DMS153 treated with DMSO at 0.1 percent for 48 hours (cell line): ENCODE measurements around the gene PLCB1.

Source experiments
- DNase-seq: peaks from one replicate; lab custom pipeline; 2025; ENCODE audit not compliant: unreplicated experiment; lab: John Stamatoyannopoulos, UW

PLCB1 gene

DNA sequence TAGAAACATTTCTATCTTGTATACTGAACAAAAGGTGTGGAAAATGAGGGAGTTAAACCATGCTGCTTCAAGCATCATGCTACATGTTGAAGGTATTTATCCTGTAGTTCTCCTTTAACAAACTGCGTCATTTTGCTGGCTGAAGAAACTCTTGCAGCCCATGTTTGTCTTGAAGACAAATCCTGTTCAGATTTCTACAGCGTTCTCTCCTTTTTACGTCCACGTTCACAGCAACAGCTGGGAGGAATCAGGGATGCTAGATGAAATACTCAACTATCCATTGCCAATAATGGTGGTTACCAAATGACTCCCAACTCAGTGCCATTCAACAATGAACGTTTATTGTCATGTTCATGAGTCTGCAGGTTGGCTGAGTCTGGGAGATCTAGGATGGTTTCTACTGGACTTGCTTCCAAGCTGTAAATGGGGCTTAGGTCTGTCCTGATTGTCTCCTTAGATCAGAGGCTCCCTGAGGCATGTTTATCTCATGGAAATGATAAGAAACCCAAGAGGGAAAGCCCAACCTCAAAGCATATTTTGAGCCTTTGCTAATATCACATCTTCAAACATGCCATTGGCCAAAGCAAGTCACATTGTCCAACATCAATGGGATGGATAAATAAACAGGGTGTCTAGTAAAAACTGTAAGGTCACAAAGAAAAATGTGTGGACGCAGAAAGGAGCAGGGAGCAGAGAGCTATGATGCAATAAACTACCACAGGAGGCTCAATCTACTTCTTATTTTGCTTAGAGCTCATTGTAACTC is 2.7 kb upstream of the PLCB1 start:
- no peak for DNase-seq

DNA sequence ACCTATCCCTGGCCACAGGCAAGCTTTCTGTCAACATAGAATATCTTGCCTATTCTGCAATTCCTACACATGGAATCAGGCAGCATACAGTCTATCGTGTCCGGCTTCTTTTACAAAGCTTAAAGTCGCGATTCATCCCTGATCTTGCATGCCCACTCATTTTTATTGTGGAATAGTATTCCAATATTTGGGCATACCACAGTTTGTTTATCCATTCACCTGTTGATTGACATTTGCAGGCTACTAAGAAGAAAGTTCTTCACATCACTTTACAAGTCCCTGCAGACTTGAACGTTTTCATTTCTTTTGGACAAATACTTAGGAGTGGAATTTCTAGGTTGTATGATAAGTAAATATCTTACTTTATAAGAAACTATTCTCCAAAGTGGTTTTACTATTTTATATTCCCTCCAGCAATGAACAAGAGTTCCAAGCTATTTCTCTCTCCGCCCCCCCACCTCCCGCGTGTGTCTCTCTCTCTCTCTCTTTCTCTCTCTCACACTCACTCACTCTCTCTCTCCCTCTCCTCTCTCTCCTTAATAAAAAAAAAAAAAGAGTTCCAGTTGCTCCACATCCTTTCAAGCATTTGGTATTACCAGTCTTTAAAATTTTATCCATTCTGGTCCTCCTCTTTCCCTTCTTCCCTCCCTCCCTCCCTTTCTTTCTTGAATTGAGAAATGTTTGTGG is 1.1 kb upstream of the PLCB1 start:
- DNase-seq: no peak

GRCh38 chr20:8132484-8133309 is 631 bp downstream of the PLCB1 start:
- peak; percentile 46 for DNase-seq

- DNase-seq: no peak
Observed at GRCh38 chr20:8133310-8133768, 1.3 kb downstream of the PLCB1 start.

- peak; percentile 17 for DNase-seq
Observed at GRCh38 chr20:8133851-8134451, 1.9 kb downstream of the PLCB1 start.

GRCh38 chr20:8139899-8140298 is 7.8 kb downstream of the PLCB1 start:
- no peak for DNase-seq

DNA sequence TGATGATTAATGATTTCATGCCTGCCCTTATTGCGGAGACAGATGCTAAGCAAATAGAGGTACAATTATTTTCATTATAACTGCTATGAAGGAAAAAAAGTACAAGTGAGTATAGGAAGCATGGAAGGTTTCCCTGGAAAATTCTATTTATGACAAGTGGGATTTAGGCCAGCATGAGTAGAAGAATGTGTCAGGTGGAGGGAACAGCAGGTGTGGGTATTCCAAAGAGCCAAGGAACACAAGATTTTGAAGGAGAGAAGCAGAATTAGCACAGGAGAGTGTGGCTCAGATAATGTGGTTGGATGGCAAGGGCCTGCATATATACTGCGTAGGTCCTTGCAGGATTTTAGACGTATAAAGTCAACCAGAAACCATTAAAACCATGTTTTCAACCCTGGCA is 11.4 kb downstream of the PLCB1 start:
- DNase-seq: no peak

DNA sequence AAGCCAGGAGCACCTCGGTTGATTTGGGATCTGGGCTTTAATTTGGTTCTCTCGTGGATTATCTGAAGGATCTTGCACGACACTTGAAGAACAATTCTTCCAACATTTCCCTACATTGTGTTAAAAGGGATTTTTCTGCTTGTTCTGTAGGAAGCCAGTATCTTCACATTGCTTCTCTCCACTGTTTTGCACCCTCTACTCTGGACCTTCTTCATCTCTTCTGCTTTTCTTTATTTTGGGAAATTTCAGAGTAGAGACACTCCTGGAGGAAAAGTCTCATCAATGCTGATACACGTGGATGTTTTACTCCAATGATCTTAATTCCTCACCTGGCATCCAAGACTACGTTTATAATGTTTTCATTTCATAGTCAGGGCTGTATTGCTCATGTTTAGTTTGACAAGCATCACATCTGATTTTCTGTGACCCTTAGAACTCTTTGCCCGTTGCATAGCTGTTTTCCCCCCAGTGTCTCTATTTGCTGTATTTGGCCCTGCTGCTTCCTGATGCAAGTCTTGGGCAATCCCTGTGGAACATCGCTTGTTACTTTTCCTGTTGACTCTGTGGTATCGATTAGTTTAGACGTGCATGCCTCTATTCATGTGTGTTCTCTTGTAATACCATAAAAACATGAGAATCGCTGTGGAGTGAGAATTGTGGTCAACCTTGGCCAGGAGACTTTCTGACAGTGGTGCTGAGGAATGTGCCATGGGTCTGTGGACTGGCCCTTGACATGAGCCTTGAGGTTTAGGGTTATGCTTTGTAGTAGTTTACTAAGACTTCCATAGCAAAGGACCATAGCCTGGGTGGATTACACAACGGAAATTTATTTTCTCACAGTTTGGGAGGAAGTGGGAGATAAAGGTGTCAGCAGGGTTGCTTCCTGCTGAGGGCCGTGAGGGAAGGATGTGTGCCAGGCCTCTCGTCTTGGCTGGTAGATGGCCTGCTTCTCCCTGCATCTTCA is 12.5 kb downstream of the PLCB1 start:
- DNase-seq: no peak

DNA sequence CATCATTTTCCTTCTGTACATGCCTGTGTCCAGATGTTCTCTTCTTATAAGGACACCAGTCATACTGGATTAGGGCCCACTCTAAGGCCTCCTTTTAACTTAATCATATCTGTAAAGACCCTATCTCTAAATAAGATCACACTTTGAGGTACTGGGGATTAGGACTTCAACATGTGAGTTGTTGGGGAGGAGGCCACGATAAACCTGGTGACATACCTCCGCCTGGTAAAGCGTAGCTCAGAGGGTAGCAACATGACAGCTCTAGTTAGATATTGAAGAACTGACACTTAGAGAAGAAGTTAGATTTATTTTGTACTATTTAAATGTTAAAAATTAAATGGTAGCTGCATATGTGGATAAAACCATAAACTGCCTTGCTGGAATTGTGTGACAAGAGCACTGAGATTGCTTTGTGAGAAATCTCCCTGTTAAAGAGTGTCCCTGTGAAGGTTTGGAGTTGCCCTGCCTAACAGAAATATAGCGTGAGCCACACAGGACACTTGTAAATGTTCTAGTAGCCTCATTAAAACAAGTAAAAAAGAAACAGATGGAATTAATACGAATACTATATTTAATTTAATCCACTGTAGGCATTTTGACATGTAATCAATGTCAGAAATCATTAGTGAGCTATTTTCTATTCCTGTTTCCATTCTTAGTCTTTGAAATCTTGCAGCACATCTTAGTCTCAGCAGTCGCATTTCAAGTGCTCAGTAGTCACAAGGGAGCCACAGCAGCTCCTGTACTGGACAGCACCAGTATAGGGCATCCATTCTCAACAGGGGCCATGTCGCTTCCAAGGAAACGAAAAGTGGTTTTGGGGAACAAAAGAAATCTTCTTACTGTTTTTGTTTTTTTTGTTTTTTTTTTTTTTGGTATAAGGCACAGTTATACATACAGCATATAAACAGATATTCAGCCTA is 13.4 kb downstream of the PLCB1 start:
- no peak for DNase-seq

GRCh38 chr20:8147476-8147875 is 15.4 kb downstream of the PLCB1 start:
- no peak for DNase-seq

DNA sequence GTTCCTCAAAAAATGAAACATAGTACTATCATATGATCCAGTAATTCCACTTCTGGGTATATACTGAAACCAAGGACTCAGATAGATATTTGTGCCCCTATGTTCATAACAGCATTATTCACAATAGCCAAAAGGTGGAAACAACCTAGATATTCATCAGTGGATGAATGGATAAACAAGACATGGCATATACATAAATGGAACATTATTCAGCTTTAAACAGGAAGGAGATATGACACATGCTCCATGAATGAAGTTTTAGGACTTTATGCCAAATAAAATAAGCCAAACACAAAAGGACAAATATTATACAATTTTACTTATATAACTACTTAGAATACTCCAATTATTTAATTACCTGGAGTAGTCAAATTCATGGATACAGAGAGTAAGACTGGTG is 16.4 kb downstream of the PLCB1 start:
- DNase-seq: no peak

DNA sequence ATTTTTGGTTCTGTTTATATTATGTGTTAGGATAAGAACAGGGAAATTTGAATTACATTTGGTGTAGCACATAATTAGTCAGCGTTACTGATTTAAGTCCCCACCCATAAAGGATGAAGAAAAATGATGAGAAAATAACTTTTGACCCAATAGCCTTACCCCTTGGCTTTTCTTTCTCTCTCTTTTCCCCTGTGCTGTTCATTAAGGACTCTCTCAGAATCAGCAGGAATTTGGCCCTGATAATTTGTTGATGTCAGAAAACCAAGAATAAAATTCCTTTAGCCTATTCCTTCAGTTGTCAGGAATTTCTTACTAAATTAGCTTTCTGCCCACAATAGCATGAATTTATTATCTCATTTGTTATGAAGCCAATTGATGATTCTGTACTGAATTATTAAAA is 18.5 kb downstream of the PLCB1 start:
- DNase-seq: no peak

GRCh38 chr20:8151372-8151771 is 19.3 kb downstream of the PLCB1 start:
- DNase-seq: peak; percentile 13

DNA sequence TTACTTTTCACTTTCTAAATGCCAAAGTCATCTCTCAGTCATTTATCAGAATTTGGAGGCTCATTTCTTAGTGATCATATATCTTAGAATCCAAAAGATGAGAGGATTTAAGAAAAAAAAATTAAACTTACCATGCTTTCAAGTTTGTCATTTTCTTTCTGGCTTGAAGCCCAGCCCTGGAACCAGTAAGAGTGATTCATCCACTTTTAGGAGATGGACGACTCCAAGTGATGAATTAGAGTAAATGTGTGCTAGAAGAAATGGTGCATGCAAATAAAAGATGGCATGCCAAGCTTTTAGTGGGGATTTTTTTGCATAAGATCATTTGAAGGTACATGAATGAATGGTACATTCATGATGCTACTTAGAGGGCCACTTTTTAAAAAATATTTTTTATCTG is 20.1 kb downstream of the PLCB1 start:
- DNase-seq: no peak

DNA sequence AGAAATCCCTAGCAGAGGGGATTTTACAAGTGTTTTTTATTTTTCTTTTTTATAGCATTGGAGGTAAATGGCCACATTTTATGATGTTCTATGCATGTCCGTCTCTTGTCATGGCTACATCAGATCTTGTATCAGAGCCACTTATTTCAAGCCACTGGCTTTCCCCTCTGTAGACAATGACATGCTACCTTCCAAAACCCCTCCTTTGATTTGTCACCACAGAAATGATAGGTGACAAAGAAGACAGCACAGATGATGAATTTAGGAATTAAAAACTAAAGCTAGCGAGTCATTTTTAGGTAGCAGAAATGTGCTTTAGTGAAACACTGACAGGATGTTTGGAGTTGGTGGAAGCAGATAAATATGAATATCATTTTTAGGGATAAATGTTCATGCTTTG is 20.8 kb downstream of the PLCB1 start:
- no peak for DNase-seq

DNA sequence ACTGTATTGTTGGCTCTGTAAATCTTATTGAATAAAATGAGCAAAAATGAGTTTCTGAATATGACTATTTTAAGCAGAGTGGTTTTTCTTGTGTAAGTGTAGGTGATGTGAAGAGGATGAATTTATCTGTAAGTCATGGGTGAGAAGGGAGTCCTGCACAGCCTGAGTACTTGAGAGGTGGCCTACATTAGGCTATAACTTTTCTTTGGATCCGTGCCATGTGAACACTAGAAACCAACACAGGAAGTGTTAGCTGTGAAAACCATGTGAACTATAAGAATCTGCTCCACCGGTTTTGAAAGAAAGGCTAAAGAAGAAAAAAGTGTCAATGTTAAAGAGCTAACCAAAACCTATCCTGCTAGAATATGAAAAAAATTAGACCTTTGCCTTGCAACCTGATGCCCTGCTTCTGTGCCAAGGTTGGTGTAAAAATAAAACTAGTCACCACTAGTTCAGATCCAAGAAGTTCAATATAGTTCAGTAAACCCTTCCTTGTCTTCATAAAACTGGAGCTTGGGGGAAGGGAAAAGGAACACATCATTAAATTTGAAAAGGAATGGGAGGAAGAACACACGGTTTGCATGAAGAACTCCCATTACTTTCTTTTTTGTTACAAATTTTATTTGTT is 21.3 kb downstream of the PLCB1 start:
- DNase-seq: peak; percentile 47

GRCh38 chr20:8154638-8155037 is 22.6 kb downstream of the PLCB1 start:
- no peak for DNase-seq

DNA sequence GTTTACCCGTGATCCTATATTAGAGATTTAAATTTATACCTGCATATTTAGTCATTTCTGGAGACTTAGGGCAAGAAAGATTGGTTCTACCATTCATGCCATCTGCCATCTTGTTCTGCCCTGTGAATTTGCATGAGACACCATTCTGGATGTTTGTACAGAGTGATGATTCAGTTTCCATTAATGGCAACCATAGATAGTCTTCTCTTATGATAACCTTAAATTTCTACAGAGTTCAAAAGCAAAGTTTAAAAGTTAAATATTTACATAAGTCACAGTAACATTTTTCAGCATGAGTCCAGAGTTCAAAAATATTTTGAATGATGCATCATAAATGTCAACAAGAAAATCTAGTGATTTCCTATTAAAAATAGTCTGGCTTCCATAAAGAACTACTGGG is 23.2 kb downstream of the PLCB1 start:
- no peak for DNase-seq

DNA sequence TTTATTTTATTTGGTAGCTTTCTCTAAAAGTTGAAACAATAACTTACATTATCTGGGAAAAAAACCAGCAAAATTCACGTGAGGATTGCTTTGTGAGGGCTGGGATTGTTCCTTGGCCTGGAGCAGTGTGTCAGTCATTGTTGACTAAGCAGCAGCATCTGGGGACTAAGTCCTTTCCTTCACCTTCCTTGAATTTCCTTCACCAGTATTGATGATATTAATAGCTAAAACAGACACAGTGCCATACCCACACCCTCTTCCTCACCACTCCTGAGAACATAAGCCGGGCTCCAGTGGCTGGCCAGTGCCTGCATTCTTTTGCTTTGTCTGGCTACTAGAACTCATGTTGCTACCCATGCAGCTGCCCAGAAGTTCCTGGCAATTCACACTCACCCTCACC is 23.7 kb downstream of the PLCB1 start:
- DNase-seq: no peak
